Loucy (cell line): ENCODE results near the gene CACNG1.
"Not testable (repeated sequence)": the region's sequence is repeated elsewhere in the genome, so short reads cannot be mapped to it uniquely, and the experiment has no call there.

Experiments
- H2AFZ ChIP-seq: fragments of 200-600 bp; sonication (generic); 2 replicates; pipeline ENCODE4 v1.6.0; 2016; ENCODE audit warnings: antibody characterized with exemption, mild to moderate bottlenecking, low read length, moderate library complexity
- H3F3A ChIP-seq: fragments of 200-600 bp; 2 replicates; pipeline ENCODE4 v1.6.0; 2016; ENCODE audit warnings: antibody characterized with exemption, low read depth, mild to moderate bottlenecking
- H3K27me3 ChIP-seq: fragments of 200-600 bp; sonication (generic); 2 replicates; pipeline ENCODE4 v1.6.1; 2014; ENCODE audit warnings: low read length, mild to moderate bottlenecking; ENCODE audit not compliant: insufficient read depth, poor library complexity, severe bottlenecking
- H3K36me3 ChIP-seq: fragments of 200-600 bp; sonication (generic); 2 replicates; pipeline ENCODE4 v1.6.1; 2016; ENCODE audit warnings: low read length; ENCODE audit not compliant: insufficient read depth
- H3K4me1 ChIP-seq: fragments of 200-600 bp; sonication (generic); 2 replicates; pipeline ENCODE4 v1.5.1; 2014; ENCODE audit warnings: low read length, mild to moderate bottlenecking; ENCODE audit not compliant: insufficient read depth, poor library complexity, severe bottlenecking
- H3K4me2 ChIP-seq: fragments of 200-600 bp; sonication (generic); 2 replicates; pipeline ENCODE4 v1.6.0; 2014; ENCODE audit warnings: antibody characterized with exemption, low read length, low read depth, mild to moderate bottlenecking; ENCODE audit not compliant: poor library complexity, severe bottlenecking
- H3K4me3 ChIP-seq: fragments of 200-600 bp; sonication (generic); 2 replicates; pipeline ENCODE4 v1.5.1; 2014; ENCODE audit warnings: low read length, mild to moderate bottlenecking, mixed read lengths; ENCODE audit not compliant: poor library complexity, severe bottlenecking
- H3K79me2 ChIP-seq: fragments of 200-600 bp; sonication (generic); 2 replicates; pipeline ENCODE4 v1.6.1; 2014; ENCODE audit warnings: low read length; ENCODE audit not compliant: insufficient read depth
- H3K9ac ChIP-seq: fragments of 200-600 bp; sonication (generic); 2 replicates; pipeline ENCODE4 v1.6.0; 2014; ENCODE audit warnings: mild to moderate bottlenecking, low read depth, low read length, moderate library complexity; ENCODE audit not compliant: poor library complexity, severe bottlenecking
- H3K9me2 ChIP-seq: fragments of 200-600 bp; sonication (generic); replicated peaks from 2 replicates; pipeline ENCODE4 v1.6.1; 2016; ENCODE audit warnings: low read depth, low read length, mixed read lengths
- H3K9me3 ChIP-seq: fragments of 200-600 bp; sonication (generic); 2 replicates; pipeline ENCODE4 v1.6.1; 2014; ENCODE audit warnings: mild to moderate bottlenecking, antibody characterized with exemption, low read length, low read depth; ENCODE audit not compliant: insufficient read depth
- H4K20me1 ChIP-seq: fragments of 200-600 bp; sonication (generic); 2 replicates; pipeline ENCODE4 v1.6.0; 2014; ENCODE audit warnings: antibody characterized with exemption, low read length, mild to moderate bottlenecking; ENCODE audit not compliant: insufficient read depth, poor library complexity, severe bottlenecking
- EZH2phosphoT487 ChIP-seq: fragments of 200-600 bp; IDR thresholded peaks from 2 replicates; pipeline ENCODE4 v1.6.1; 2018; ENCODE audit warnings: antibody characterized with exemption, mild to moderate bottlenecking, moderate library complexity, borderline replicate concordance
- TF ChIP-seq, protein P1 (sequence below): fragments of 200-600 bp; sonication (generic); conservative IDR thresholded peaks from 2 replicates; pipeline ENCODE4 v1.5.1; 2014; ENCODE audit warnings: mild to moderate bottlenecking, antibody characterized with exemption, low read length

Gene CACNG1

DNA sequence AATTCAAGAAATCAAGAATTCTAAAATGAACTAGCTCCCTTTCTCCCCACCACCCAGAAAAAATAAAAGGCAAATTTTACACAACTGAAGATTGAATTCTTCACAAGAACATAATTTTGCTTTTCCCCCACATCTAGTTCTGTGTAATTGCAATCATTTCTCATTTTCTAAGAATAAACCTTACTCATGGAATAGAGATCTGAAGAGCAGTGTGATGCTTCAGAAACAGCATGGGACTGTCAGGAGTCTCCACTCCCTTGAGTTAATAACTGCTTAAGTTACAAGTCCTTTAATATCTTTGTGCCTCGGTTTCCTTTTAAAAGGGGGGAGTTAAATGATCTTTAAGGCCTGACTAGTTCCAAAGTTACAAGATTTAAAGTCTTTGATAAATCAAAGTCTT lies 53.7 kb downstream of the CACNG1 start:
- no peaks in the 10 kb centered on the region for H3K9me2 ChIP-seq
- H3F3A ChIP-seq = no peaks in the 10 kb centered on the region
- no peak overlapping the region for H3K4me2 ChIP-seq
- peaks cover 33% of the 10 kb centered on the region for H3K79me2 ChIP-seq
- TF ChIP-seq, protein P1, sequence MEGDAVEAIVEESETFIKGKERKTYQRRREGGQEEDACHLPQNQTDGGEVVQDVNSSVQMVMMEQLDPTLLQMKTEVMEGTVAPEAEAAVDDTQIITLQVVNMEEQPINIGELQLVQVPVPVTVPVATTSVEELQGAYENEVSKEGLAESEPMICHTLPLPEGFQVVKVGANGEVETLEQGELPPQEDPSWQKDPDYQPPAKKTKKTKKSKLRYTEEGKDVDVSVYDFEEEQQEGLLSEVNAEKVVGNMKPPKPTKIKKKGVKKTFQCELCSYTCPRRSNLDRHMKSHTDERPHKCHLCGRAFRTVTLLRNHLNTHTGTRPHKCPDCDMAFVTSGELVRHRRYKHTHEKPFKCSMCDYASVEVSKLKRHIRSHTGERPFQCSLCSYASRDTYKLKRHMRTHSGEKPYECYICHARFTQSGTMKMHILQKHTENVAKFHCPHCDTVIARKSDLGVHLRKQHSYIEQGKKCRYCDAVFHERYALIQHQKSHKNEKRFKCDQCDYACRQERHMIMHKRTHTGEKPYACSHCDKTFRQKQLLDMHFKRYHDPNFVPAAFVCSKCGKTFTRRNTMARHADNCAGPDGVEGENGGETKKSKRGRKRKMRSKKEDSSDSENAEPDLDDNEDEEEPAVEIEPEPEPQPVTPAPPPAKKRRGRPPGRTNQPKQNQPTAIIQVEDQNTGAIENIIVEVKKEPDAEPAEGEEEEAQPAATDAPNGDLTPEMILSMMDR = no peak
- TF ChIP-seq EZH2phosphoT487 = no peak
- H2AFZ ChIP-seq = no peak overlapping the region
- peaks cover 19% of the 10 kb centered on the region; the same call in 1 of the 2 replicates for H3K36me3 ChIP-seq
- no peaks in the 10 kb centered on the region for H4K20me1 ChIP-seq
- H3K4me1 ChIP-seq = peaks cover 4% of the 10 kb centered on the region
- no peak overlapping the region for H3K4me3 ChIP-seq
- H3K9ac ChIP-seq = no peak overlapping the region
- no peaks in the 10 kb centered on the region for H3K9me3 ChIP-seq
- H3K27me3 ChIP-seq = no peaks in the 10 kb centered on the region

DNA sequence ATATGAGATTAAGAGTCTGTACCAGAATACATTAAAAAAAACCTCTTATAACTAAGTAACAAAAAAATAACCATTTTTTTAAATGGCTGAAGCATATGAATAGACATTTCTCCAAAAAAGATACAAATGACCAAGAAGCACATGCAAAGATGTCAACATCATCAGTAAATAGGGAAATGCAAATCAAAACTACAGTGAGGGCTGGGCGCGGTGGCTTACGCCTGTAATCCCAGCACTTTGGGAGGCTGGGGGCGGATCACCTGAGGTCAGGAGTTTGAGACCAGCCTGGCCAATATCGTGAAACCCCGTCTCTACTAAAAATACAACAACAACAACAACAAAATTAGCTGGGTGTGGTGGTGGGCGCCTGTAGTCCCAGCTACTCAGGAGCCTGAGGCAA lies 60.3 kb downstream of the CACNG1 start:
- not testable (repeated sequence) for H3K9me2 ChIP-seq, H4K20me1 ChIP-seq, H3K4me3 ChIP-seq, H3K4me2 ChIP-seq, H3K9ac ChIP-seq, H3F3A ChIP-seq, H2AFZ ChIP-seq, H3K9me3 ChIP-seq, H3K27me3 ChIP-seq, H3K4me1 ChIP-seq
- Histone ChIP-seq H3K79me2 (peaks cover 19% of the 10 kb centered on the region), H3K36me3 (peaks cover 56% of the 10 kb centered on the region)

DNA sequence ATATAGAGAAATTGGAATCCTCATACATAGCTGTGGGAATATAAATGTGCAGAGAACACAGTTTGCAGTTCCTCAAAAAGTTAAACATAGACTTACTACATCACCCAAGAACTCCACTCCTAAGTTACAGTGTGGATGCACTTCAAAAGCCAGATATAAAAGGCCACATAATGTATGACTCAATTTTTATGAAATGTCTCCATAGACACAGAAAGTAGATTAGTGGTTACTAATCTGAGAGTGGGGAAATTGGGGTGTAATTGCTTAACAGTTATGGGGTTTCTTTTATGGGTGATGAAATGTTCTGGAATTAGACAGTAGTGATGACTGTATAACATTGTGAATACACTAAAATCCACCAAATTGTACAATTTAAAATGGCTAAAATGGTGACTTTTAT lies 60.9 kb downstream of the CACNG1 start:
- no peak overlapping the region for H3K4me3 ChIP-seq
- H3K9me2 ChIP-seq = no peaks in the 10 kb centered on the region
- H3K4me2 ChIP-seq = no peak overlapping the region
- H2AFZ ChIP-seq = no peak overlapping the region
- H4K20me1 ChIP-seq = no peaks in the 10 kb centered on the region
- H3F3A ChIP-seq = no peaks in the 10 kb centered on the region
- H3K4me1 ChIP-seq = peaks cover 4% of the 10 kb centered on the region
- TF ChIP-seq EZH2phosphoT487 = no peak
- TF ChIP-seq, protein P1 = no peak
- no peaks in the 10 kb centered on the region for H3K27me3 ChIP-seq
- H3K79me2 ChIP-seq = peaks cover 13% of the 10 kb centered on the region
- peaks cover 56% of the 10 kb centered on the region for H3K36me3 ChIP-seq
- no peaks in the 10 kb centered on the region for H3K9me3 ChIP-seq
- no peak overlapping the region for H3K9ac ChIP-seq
